Spleen (tissue), 11 donors: ENCODE results near the gene PPP3CA. TPM values are rescaled to one million over a fixed set of nuclear protein-coding genes. Genes with fewer than 3 reads are reported as not detected.

Experiments
- DNase-seq: peaks from one replicate; pipeline ENCODE4 v3.0.0-alpha.2; 2020
- H3K27ac ChIP-seq, 8 donors: fragments of 200-600 bp; sonication (generic) in 7 of 8; 1 replicate in 4 of 8; 2 replicates in 4 of 8; pipeline versions ENCODE4 v1.5.0 to v1.8.0; 2016 to 2021; ENCODE audit warnings: inconsistent platforms in 4 of 8, mild to moderate bottlenecking in 4 of 8, moderate library complexity in 1 of 8
- H3K27me3 ChIP-seq, 7 donors: fragments of 200-600 bp; sonication (generic) in 6 of 7; replicated peaks in 1 of 7; 1 replicate in 4 of 7; 2 replicates in 3 of 7; pipeline versions ENCODE4 v1.5.0 to v1.8.0; 2016 to 2021; ENCODE audit warnings: inconsistent platforms in 3 of 7, mild to moderate bottlenecking in 1 of 7
- H3K36me3 ChIP-seq, 6 donors: fragments of 200-600 bp; sonication (generic) in 5 of 6; 1 replicate in 4 of 6; 2 replicates in 2 of 6; pipeline versions ENCODE4 v1.5.0 to v1.8.0; 2016 to 2021; ENCODE audit warnings: inconsistent platforms in 2 of 6
- H3K4me1 ChIP-seq, 6 donors: fragments of 200-600 bp; sonication (generic) in 5 of 6; 1 replicate in 3 of 6; 2 replicates in 3 of 6; pipeline versions ENCODE4 v1.5.0 to v1.8.0; 2016 to 2021; ENCODE audit warnings: inconsistent platforms in 3 of 6
- H3K4me3 ChIP-seq, 8 donors: fragments of 200-600 bp; sonication (generic) in 7 of 8; 1 replicate in 4 of 8; 2 replicates in 4 of 8; pipeline versions ENCODE4 v1.5.0 to v1.8.0; 2016 to 2021; ENCODE audit warnings: inconsistent platforms in 4 of 8, mild to moderate bottlenecking in 4 of 8, moderate library complexity in 2 of 8
- H3K9me3 ChIP-seq, 8 donors: fragments of 200-600 bp; sonication (generic) in 7 of 8; 1 replicate in 4 of 8; 2 replicates in 4 of 8; pipeline versions ENCODE4 v1.5.0 to v1.8.0; 2016 to 2021; ENCODE audit warnings: inconsistent platforms in 4 of 8
- CTCF ChIP-seq, 11 experiments: fragments of 200-600 bp in 7 of 11; fragments of 450-650 bp in 4 of 11; sonication (generic) in 4 of 11; IDR thresholded peaks in 8 of 11; conservative IDR thresholded peaks in 3 of 11; 1 replicate in 7 of 11; 2 replicates in 4 of 11; pipeline versions ENCODE4 v1.4.0 to v1.8.0; 2016 to 2021; ENCODE audit warnings: antibody characterized with exemption in 11 of 11, inconsistent platforms in 4 of 11, mild to moderate bottlenecking in 1 of 11
- POLR2A ChIP-seq, 3 donors: fragments of 450-650 bp; IDR thresholded peaks; one replicate each; pipeline ENCODE4 v1.5.1; 2017; ENCODE audit warnings: antibody characterized with exemption in 3 of 3, mild to moderate bottlenecking in 1 of 3
- POLR2AphosphoS5 ChIP-seq, 3 donors: sonication (generic); formaldehyde crosslinking; IDR thresholded peaks; one replicate each; pipeline ENCODE4 v1.5.1; 2017; ENCODE audit warnings: antibody characterized with exemption in 3 of 3
- WGBS, 5 donors: extraction: QIAGEN DNeasy Blood & Tissue Kit in 3 of 5; methylation state at CpG; one replicate each; pipeline versions ENCODE4 v1.1.5 to v1.1.7; 2013 to 2018; 5-methylcytosine and 5-hydroxymethylcytosine counted together
- intact Hi-C: fragments of 100-400 bp; cut with DNase I; formaldehyde crosslinking; loops from one replicate; pipeline ENCODE4 v1.15.0; 2023; ENCODE audit warnings: low total_unique reads
- polyA plus RNA-seq, 3 donors: library from polyadenylated mRNA; stranded (reverse); fragments of 200-250 nt; gene quantifications; one replicate each; pipeline ENCODE4 v1.2.1, GENCODE V29; 2013
- total RNA-seq, 7 donors: library from RNA; depleted of rRNA in 3 of 7; stranded (reverse); fragments of >200 nt in 3 of 7; fragmentation: NEBNext Ultra II Directional in 4 of 7; extraction: Animal tissue kit (Norgen Biotek cat#: 25700) in 4 of 7; gene quantifications; one replicate each; pipeline versions ENCODE4 v1.1.0 to v1.2.1, GENCODE V29; 2016 to 2021
- donor health status: healthy with polysubstance abuse.
- donor health status: DM: no; HTN: no; CAD: no; lungs with moderate emphysema.
- donor health status: DM: no; HTN: no; CAD: no.
- donor health status: Bipolar disorder and iron deficiency.
- donor health status: healthy.
- donor health status: DM: no; HTN: no; CAD: no.
- donor health status: DM: yes; HTN: yes; CAD: no.

PPP3CA gene
- total and polyA plus RNA-seq, 10 donors = 15.5 to 50.0 (median 39.6) TPM

DNA sequence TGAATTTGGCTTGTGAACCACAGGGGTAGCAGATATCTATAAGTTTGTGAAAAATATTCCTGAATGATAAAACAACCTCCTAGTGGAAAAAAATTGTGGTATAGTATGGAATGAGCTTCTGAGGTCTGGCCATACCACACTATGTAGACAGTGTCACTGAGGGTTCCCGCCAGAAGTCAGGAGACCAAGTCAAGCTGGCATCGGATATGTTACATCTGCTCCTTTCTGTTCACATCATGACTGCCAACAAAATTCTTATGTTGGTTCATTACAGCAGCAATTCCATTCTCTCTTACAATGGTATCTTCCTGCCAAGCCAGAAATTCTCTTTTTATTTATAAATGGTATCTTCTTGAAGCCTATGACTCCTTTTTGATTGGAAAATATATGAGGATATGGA is 273.0 kb downstream of the PPP3CA start:
- no peak overlapping the region for H3K27ac ChIP-seq
- H3K36me3 ChIP-seq = peaks cover 0 to 39% (median 2%) of the 10 kb centered on the region in 6 donors
- TF ChIP-seq POLR2AphosphoS5 (IDR thresholded peaks at IDR 0.05) (no peak), POLR2A (IDR thresholded peaks at IDR 0.05) (no peak), CTCF (IDR thresholded peaks at IDR 0.05 in 8 of 11, conservative IDR thresholded peaks at IDR 0.05 in 3 of 11) (no peak)
- H3K27me3 ChIP-seq = no peaks in the 10 kb centered on the region
- no peak for DNase-seq
- WGBS, 5 donors = 95 to 98% (median 98%) methylated on average over 2 of the region's 2 CpGs
- no peak overlapping the region for H3K4me3 ChIP-seq
- no peaks in the 10 kb centered on the region for H3K9me3 ChIP-seq
- intact Hi-C loops = no loop called here
- H3K4me1 ChIP-seq = peaks cover 0 to 32% (median 0%) of the 10 kb centered on the region in 6 donors

DNA sequence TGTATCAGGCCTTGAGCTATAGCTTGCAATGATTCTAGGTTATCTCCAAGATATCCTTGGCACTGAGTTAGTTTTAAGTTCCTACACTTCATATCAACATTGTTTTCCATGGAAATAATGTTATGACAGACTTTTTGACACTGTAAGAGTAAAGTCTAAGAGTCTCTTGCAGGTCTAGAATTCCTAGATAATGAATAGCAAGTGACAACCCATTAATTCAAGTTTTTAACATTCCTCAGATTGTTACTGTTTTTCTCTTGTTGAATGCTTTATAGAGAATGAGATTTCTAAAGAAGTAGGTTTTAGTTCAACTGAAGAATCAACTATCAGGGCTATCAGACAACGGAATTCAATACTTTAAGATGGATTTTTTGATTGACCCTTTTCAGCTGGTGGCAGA is 276.1 kb downstream of the PPP3CA start:
- intact Hi-C loops = no loop called here
- H3K4me3 ChIP-seq = no peak overlapping the region
- DNase-seq = no peak
- TF ChIP-seq POLR2A (IDR thresholded peaks at IDR 0.05) = no peak
- no peak for TF ChIP-seq POLR2AphosphoS5 (IDR thresholded peaks at IDR 0.05)
- no peak for TF ChIP-seq CTCF (IDR thresholded peaks at IDR 0.05 in 8 of 11, conservative IDR thresholded peaks at IDR 0.05 in 3 of 11)
- H3K27ac ChIP-seq = no peak overlapping the region
- peaks cover 0 to 13% (median 0%) of the 10 kb centered on the region in 6 donors for H3K4me1 ChIP-seq
- no peaks in the 10 kb centered on the region for H3K27me3 ChIP-seq
- 82 to 97% (median 88%) methylated on average over 1 of the region's 1 CpG for WGBS, 5 donors
- peaks cover 0 to 42% (median 0%) of the 10 kb centered on the region in 6 donors for H3K36me3 ChIP-seq
- H3K9me3 ChIP-seq = no peaks in the 10 kb centered on the region

DNA sequence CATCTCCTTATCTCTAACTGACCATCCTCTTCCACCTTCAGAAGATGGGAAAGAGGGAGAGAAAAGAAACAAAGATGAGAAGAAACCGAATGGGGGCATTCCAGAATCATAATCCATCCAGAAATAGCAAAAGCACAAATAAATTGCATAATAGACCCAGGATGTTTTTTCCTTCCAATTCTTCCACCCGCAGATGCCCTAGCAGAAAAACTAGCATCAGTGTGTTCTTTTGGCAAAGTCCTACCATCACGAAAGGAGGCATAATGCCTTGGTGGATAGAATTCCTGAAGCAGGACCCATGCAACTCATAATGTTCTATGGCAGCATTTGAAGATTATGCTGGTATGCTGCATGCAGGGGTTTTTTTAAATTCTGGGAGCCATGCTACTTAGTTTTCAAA is 279.2 kb downstream of the PPP3CA start:
- no peak overlapping the region for H3K27ac ChIP-seq
- no peaks in the 10 kb centered on the region for H3K27me3 ChIP-seq
- TF ChIP-seq POLR2A (IDR thresholded peaks at IDR 0.05) (no peak), CTCF (IDR thresholded peaks at IDR 0.05 in 8 of 11, conservative IDR thresholded peaks at IDR 0.05 in 3 of 11) (no peak), POLR2AphosphoS5 (IDR thresholded peaks at IDR 0.05) (no peak)
- intact Hi-C loops = no loop called here
- no peaks in the 10 kb centered on the region for H3K9me3 ChIP-seq
- no peak overlapping the region for H3K4me3 ChIP-seq
- WGBS, 5 donors = 93 to 98% (median 96%) methylated on average over 3 of the region's 3 CpGs
- no peak for DNase-seq
- H3K36me3 ChIP-seq = peaks cover 0 to 32% (median 0%) of the 10 kb centered on the region in 6 donors
- peaks cover 0 to 11% (median 0%) of the 10 kb centered on the region in 6 donors for H3K4me1 ChIP-seq

- TF ChIP-seq POLR2AphosphoS5 (IDR thresholded peaks at IDR 0.05) = no peak
- TF ChIP-seq CTCF (IDR thresholded peaks at IDR 0.05 in 8 of 11, conservative IDR thresholded peaks at IDR 0.05 in 3 of 11) = no peak
- TF ChIP-seq POLR2A (IDR thresholded peaks at IDR 0.05) = no peak
- no peaks in the 10 kb centered on the region for H3K27me3 ChIP-seq
- H3K4me3 ChIP-seq = no peak overlapping the region
- H3K27ac ChIP-seq = no peak overlapping the region
- DNase-seq = no peak
- H3K36me3 ChIP-seq = peaks cover 0 to 37% (median 0%) of the 10 kb centered on the region in 6 donors
- peaks cover 0 to 11% (median 0%) of the 10 kb centered on the region in 6 donors for H3K4me1 ChIP-seq
- intact Hi-C loops = no loop called here
- 93 to 95% (median 94%) methylated on average over 5 of the region's 5 CpGs for WGBS, 5 donors
- no peaks in the 10 kb centered on the region for H3K9me3 ChIP-seq
These were observed 279.9 kb downstream of the PPP3CA start for GRCh38 chr4:101067383-101067782.
